Breast epithelium (tissue), 4 donors: ENCODE data around the gene POFUT2. TPM values are rescaled to one million over a fixed set of nuclear protein-coding genes. Genes with fewer than 3 reads are reported as not detected.

Experiments used
- DNase-seq, 2 donors: peaks; one replicate each; pipeline ENCODE4 v3.0.0-alpha.2; 2019; ENCODE audit warnings: low spot score in 2 of 2
- H3K27ac ChIP-seq, 2 donors: fragments of 200-600 bp; sonication (generic) in 1 of 2; one replicate each; pipeline ENCODE4 v1.5.1; 2016 to 2019; ENCODE audit warnings: mild to moderate bottlenecking in 1 of 2
- H3K27me3 ChIP-seq, 2 donors: fragments of 200-600 bp; sonication (generic) in 1 of 2; one replicate each; pipeline versions ENCODE4 v1.5.1 to v1.6.0; 2017 to 2019; ENCODE audit warnings: control low read depth in 1 of 2, mild to moderate bottlenecking in 1 of 2
- H3K36me3 ChIP-seq: fragments of 200-600 bp; one replicate; pipeline ENCODE4 v1.5.1; 2019
- H3K4me1 ChIP-seq, 2 donors: fragments of 200-600 bp; sonication (generic); one replicate each; pipeline ENCODE4 v1.5.1; 2016 to 2019; ENCODE audit warnings: control low read depth in 1 of 2
- H3K4me3 ChIP-seq, 3 donors: fragments of 200-600 bp; sonication (generic); 1 replicate in 2 of 3; 2 replicates in 1 of 3; pipeline ENCODE4 v1.5.1; 2016 to 2019; ENCODE audit warnings: mild to moderate bottlenecking in 3 of 3, moderate library complexity in 2 of 3
- H3K9me3 ChIP-seq, 2 donors: fragments of 200-600 bp; sonication (generic) in 1 of 2; one replicate each; pipeline ENCODE4 v1.5.1; 2016 to 2019; ENCODE audit warnings: control low read depth in 1 of 2
- CTCF ChIP-seq, 3 donors: fragments of 450-650 bp; IDR thresholded peaks; one replicate each; pipeline ENCODE4 v1.5.1; 2016 to 2017; ENCODE audit warnings: antibody characterized with exemption in 3 of 3, mild to moderate bottlenecking in 3 of 3, moderate library complexity in 3 of 3
- POLR2A ChIP-seq: fragments of 450-650 bp; IDR thresholded peaks from one replicate; pipeline ENCODE4 v1.6.1; 2016; ENCODE audit warnings: antibody characterized with exemption, mild to moderate bottlenecking, moderate library complexity
- POLR2AphosphoS5 ChIP-seq, 3 donors: sonication (generic); formaldehyde crosslinking; IDR thresholded peaks; one replicate each; pipeline ENCODE4 v1.6.1; 2017; ENCODE audit warnings: antibody characterized with exemption in 3 of 3
- intact Hi-C: fragments of 100-400 bp; cut with DNase I; formaldehyde crosslinking; loops from one replicate; pipeline ENCODE4 v1.15.1; 2023; ENCODE audit warnings: low total_unique reads
- total RNA-seq, 3 donors: library from RNA; depleted of rRNA; stranded (reverse); fragments of >200 nt; gene quantifications; one replicate each; pipeline ENCODE4 v1.1.0, GENCODE V29; 2016

Gene POFUT2
- total RNA-seq, 3 donors from 2014 or later, result 20.0 to 22.9 (median 22.1) TPM

- Histone ChIP-seq H3K9me3 (no peaks in the 10 kb centered on the region), H3K4me1 (no peaks in the 10 kb centered on the region), H3K27me3 (no peaks in the 10 kb centered on the region), H3K27ac (no peak overlapping the region), H3K4me3 (no peak overlapping the region), H3K36me3 (no peaks in the 10 kb centered on the region)
- intact Hi-C loops, result loop anchor here (5.0 kb wide), 1 partner anchor 841 kb away; no protein-coding TSS in a partner anchor
- DNase-seq, result no peak
- no peak for TF ChIP-seq CTCF (IDR thresholded peaks at IDR 0.05)
- no peak for TF ChIP-seq POLR2A
- no peak for TF ChIP-seq POLR2AphosphoS5 (IDR thresholded peaks at IDR 0.05)
Measured at GRCh38 chr21:45225741-45226327, 61.9 kb downstream of the POFUT2 start.

GRCh38 chr21:45225041-45225740 is 62.5 kb downstream of the POFUT2 start:
- intact Hi-C loops, result loop anchor here (5.0 kb wide), 1 partner anchor 842 kb away; no protein-coding TSS in a partner anchor

GRCh38 chr21:45224189-45224938 is 63.3 kb downstream of the POFUT2 start:
- no peaks in the 10 kb centered on the region for H3K27me3 ChIP-seq
- H3K4me3 ChIP-seq, result no peak overlapping the region
- TF ChIP-seq CTCF (IDR thresholded peaks at IDR 0.05), result no peak
- TF ChIP-seq POLR2A, result no peak
- no peak for TF ChIP-seq POLR2AphosphoS5 (IDR thresholded peaks at IDR 0.05)
- no peaks in the 10 kb centered on the region for H3K9me3 ChIP-seq
- no peaks in the 10 kb centered on the region for H3K36me3 ChIP-seq
- no peak for DNase-seq
- no peaks in the 10 kb centered on the region for H3K4me1 ChIP-seq
- intact Hi-C loops, result no loop called here
- no peak overlapping the region for H3K27ac ChIP-seq

More at GRCh38 chr21:45225041-45225740, 62.5 kb downstream of the POFUT2 start:
- Histone ChIP-seq H3K4me1 (no peaks in the 10 kb centered on the region), H3K36me3 (no peaks in the 10 kb centered on the region), H3K4me3 (no peak overlapping the region), H3K27ac (no peak overlapping the region), H3K27me3 (no peaks in the 10 kb centered on the region), H3K9me3 (no peaks in the 10 kb centered on the region)
- TF ChIP-seq POLR2AphosphoS5 (IDR thresholded peaks at IDR 0.05) (no peak), CTCF (IDR thresholded peaks at IDR 0.05) (no peak), POLR2A (no peak)
- no peak for DNase-seq

- no peaks in the 10 kb centered on the region for H3K36me3 ChIP-seq
- TF ChIP-seq POLR2A (no peak), CTCF (IDR thresholded peaks at IDR 0.05) (no peak), POLR2AphosphoS5 (IDR thresholded peaks at IDR 0.05) (no peak)
- intact Hi-C loops, result no loop called here
- no peaks in the 10 kb centered on the region for H3K9me3 ChIP-seq
- no peak overlapping the region for H3K4me3 ChIP-seq
- no peaks in the 10 kb centered on the region for H3K27me3 ChIP-seq
- no peaks in the 10 kb centered on the region for H3K4me1 ChIP-seq
- no peak for DNase-seq
- no peak overlapping the region for H3K27ac ChIP-seq
Measured at GRCh38 chr21:45223236-45224185, 64.2 kb downstream of the POFUT2 start.
